ENCODE results near the gene C22orf31. TPM values are rescaled to one million over a fixed set of nuclear protein-coding genes. Genes with fewer than 3 reads are reported as not detected.
A peak's percentile ranks its signal among the peaks of the same experiment; 100 is the strongest.
"Not testable (repeated sequence)": the region's sequence is repeated elsewhere in the genome, so short reads cannot be mapped to it uniquely, and the experiment has no call there.

The C22orf31 gene
- total and polyA plus RNA-seq, 5 donors from 2014 or later, result not detected

- peak overlapping the region in 1 of 3 donors; percentile 30 for H3K27ac Mint-ChIP-seq
- no peak for DNase-seq
- H3K9me3 Mint-ChIP-seq, result peaks cover 0 to 2% (median 0%) of the 10 kb centered on the region in 7 donors
- no peak for ATAC-seq (ENCODE audit: low read depth in 2 of 2)
- Histone ChIP-seq H3K4me1 (ENCODE audit: control insufficient read depth, insufficient read depth, low read length, poor library complexity, severe bottlenecking) (no peaks in the 10 kb centered on the region), H3K27ac (ENCODE audit: insufficient read depth, low read length, poor library complexity, severe bottlenecking) (no peak overlapping the region), H3K27me3 (ENCODE audit: control insufficient read depth, insufficient read depth, low read length) (peaks cover 7% of the 10 kb centered on the region), H3K36me3 (ENCODE audit: control insufficient read depth, insufficient read depth, low read length) (no peaks in the 10 kb centered on the region), H3K9me3 (ENCODE audit: control insufficient read depth in 2 of 2, low read length in 2 of 2) (no peaks in the 10 kb centered on the region), H3K4me3 (ENCODE audit: low read depth, low read length) (no peak overlapping the region)
- H3K4me1 Mint-ChIP-seq, result peaks cover 0 to 2% (median 0%) of the 10 kb centered on the region in 4 donors
- H3K4me3 Mint-ChIP-seq, result no peak overlapping the region
- H3K27me3 Mint-ChIP-seq, result peaks cover 38% of the 10 kb centered on the region
- H3K36me3 Mint-ChIP-seq, result no peaks in the 10 kb centered on the region
Observed at GRCh38 chr22:29089507-29089906, 27.9 kb upstream of the C22orf31 start.

GRCh38 chr22:29088809-29089208, 27.2 kb upstream of the C22orf31 start:
- H3K9me3 ChIP-seq (ENCODE audit: control insufficient read depth in 2 of 2, low read length in 2 of 2), result no peaks in the 10 kb centered on the region
- H3K27ac ChIP-seq (ENCODE audit: insufficient read depth, low read length, poor library complexity, severe bottlenecking), result no peak overlapping the region
- no peak overlapping the region for H3K27ac Mint-ChIP-seq
- ATAC-seq (ENCODE audit: low read depth in 2 of 2) (no peak), DNase-seq (no peak)
- no peak overlapping the region for H3K4me3 Mint-ChIP-seq
- no peaks in the 10 kb centered on the region for H3K36me3 ChIP-seq (ENCODE audit: control insufficient read depth, insufficient read depth, low read length)
- H3K4me1 Mint-ChIP-seq, result peaks cover 0 to 2% (median 0%) of the 10 kb centered on the region in 4 donors
- no peak overlapping the region for H3K4me3 ChIP-seq (ENCODE audit: low read depth, low read length)
- no peaks in the 10 kb centered on the region for H3K36me3 Mint-ChIP-seq
- H3K9me3 Mint-ChIP-seq, result peaks cover 0 to 2% (median 0%) of the 10 kb centered on the region in 7 donors
- H3K27me3 ChIP-seq (ENCODE audit: control insufficient read depth, insufficient read depth, low read length), result peaks cover 7% of the 10 kb centered on the region
- no peaks in the 10 kb centered on the region for H3K4me1 ChIP-seq (ENCODE audit: control insufficient read depth, insufficient read depth, low read length, poor library complexity, severe bottlenecking)
- H3K27me3 Mint-ChIP-seq, result peaks cover 32% of the 10 kb centered on the region

- Histone ChIP-seq H3K4me1 (ENCODE audit: control insufficient read depth, insufficient read depth, low read length, poor library complexity, severe bottlenecking) (no peaks in the 10 kb centered on the region), H3K9me3 (ENCODE audit: control insufficient read depth in 2 of 2, low read length in 2 of 2) (no peaks in the 10 kb centered on the region), H3K36me3 (ENCODE audit: control insufficient read depth, insufficient read depth, low read length) (no peaks in the 10 kb centered on the region), H3K27ac (ENCODE audit: insufficient read depth, low read length, poor library complexity, severe bottlenecking) (no peak overlapping the region), H3K4me3 (ENCODE audit: low read depth, low read length) (no peak overlapping the region), H3K27me3 (ENCODE audit: control insufficient read depth, insufficient read depth, low read length) (peaks cover 4% of the 10 kb centered on the region)
- no peak overlapping the region for H3K27ac Mint-ChIP-seq
- DNase-seq (no peak), ATAC-seq (ENCODE audit: low read depth in 2 of 2) (no peak)
- H3K9me3 Mint-ChIP-seq, result peaks cover 0 to 2% (median 0%) of the 10 kb centered on the region in 7 donors
- H3K36me3 Mint-ChIP-seq, result no peaks in the 10 kb centered on the region
- H3K27me3 Mint-ChIP-seq, result peaks cover 22% of the 10 kb centered on the region
- H3K4me3 Mint-ChIP-seq, result no peak overlapping the region
- peaks cover 0 to 2% (median 0%) of the 10 kb centered on the region in 4 donors for H3K4me1 Mint-ChIP-seq
Observed at GRCh38 chr22:29087012-29087411, 25.4 kb upstream of the C22orf31 start.

- no peak overlapping the region for H3K27ac Mint-ChIP-seq
- H3K4me1 ChIP-seq (ENCODE audit: control insufficient read depth, insufficient read depth, low read length, poor library complexity, severe bottlenecking), result no peaks in the 10 kb centered on the region
- no peak overlapping the region for H3K4me3 ChIP-seq (ENCODE audit: low read depth, low read length)
Observed at GRCh38 chr22:29083933-29084591, 22.4 kb upstream of the C22orf31 start.

GRCh38 chr22:29083576-29083932, 21.9 kb upstream of the C22orf31 start:
- not testable (repeated sequence) for H3K27ac Mint-ChIP-seq

More at GRCh38 chr22:29083933-29084591, 22.4 kb upstream of the C22orf31 start:
- Histone ChIP-seq H3K27ac (ENCODE audit: insufficient read depth, low read length, poor library complexity, severe bottlenecking) (no peak overlapping the region), H3K9me3 (ENCODE audit: control insufficient read depth in 2 of 2, low read length in 2 of 2) (no peaks in the 10 kb centered on the region), H3K27me3 (ENCODE audit: control insufficient read depth, insufficient read depth, low read length) (peaks cover 4% of the 10 kb centered on the region), H3K36me3 (ENCODE audit: control insufficient read depth, insufficient read depth, low read length) (no peaks in the 10 kb centered on the region)
- H3K4me1 Mint-ChIP-seq, result no peaks in the 10 kb centered on the region
- ATAC-seq (ENCODE audit: low read depth in 2 of 2) (no peak), DNase-seq (no peak)
- no peaks in the 10 kb centered on the region for H3K9me3 Mint-ChIP-seq
- no peaks in the 10 kb centered on the region for H3K36me3 Mint-ChIP-seq
- H3K27me3 Mint-ChIP-seq, result peaks cover 34% of the 10 kb centered on the region
- no peak overlapping the region for H3K4me3 Mint-ChIP-seq

GRCh38 chr22:29082826-29083545, 21.4 kb upstream of the C22orf31 start:
- no peak overlapping the region for H3K27ac ChIP-seq (ENCODE audit: insufficient read depth, low read length, poor library complexity, severe bottlenecking)
- peaks cover 4% of the 10 kb centered on the region for H3K27me3 ChIP-seq (ENCODE audit: control insufficient read depth, insufficient read depth, low read length)
- H3K9me3 ChIP-seq (ENCODE audit: control insufficient read depth in 2 of 2, low read length in 2 of 2), result no peaks in the 10 kb centered on the region
- Mint-ChIP-seq H3K4me3 (no peak overlapping the region), H3K4me1 (no peaks in the 10 kb centered on the region), H3K27ac (no peak overlapping the region), H3K9me3 (no peaks in the 10 kb centered on the region), H3K27me3 (peaks cover 37% of the 10 kb centered on the region), H3K36me3 (no peaks in the 10 kb centered on the region)
- DNase-seq, result no peak
- no peaks in the 10 kb centered on the region for H3K4me1 ChIP-seq (ENCODE audit: control insufficient read depth, insufficient read depth, low read length, poor library complexity, severe bottlenecking)
- ATAC-seq (ENCODE audit: low read depth in 2 of 2), result no peak
- no peak overlapping the region for H3K4me3 ChIP-seq (ENCODE audit: low read depth, low read length)
- H3K36me3 ChIP-seq (ENCODE audit: control insufficient read depth, insufficient read depth, low read length), result no peaks in the 10 kb centered on the region

More at GRCh38 chr22:29083576-29083932, 21.9 kb upstream of the C22orf31 start:
- not testable (repeated sequence) for H3K36me3 ChIP-seq (ENCODE audit: control insufficient read depth, insufficient read depth, low read length); H3K4me3 ChIP-seq (ENCODE audit: low read depth, low read length); H3K9me3 Mint-ChIP-seq; H3K36me3 Mint-ChIP-seq; DNase-seq; H3K27me3 ChIP-seq (ENCODE audit: control insufficient read depth, insufficient read depth, low read length); H3K4me1 ChIP-seq (ENCODE audit: control insufficient read depth, insufficient read depth, low read length, poor library complexity, severe bottlenecking); ATAC-seq (ENCODE audit: low read depth in 2 of 2); H3K4me1 Mint-ChIP-seq; H3K27ac ChIP-seq (ENCODE audit: insufficient read depth, low read length, poor library complexity, severe bottlenecking); H3K9me3 ChIP-seq (ENCODE audit: control insufficient read depth in 2 of 2, low read length in 2 of 2)
- Mint-ChIP-seq H3K27me3 (peaks cover 39% of the 10 kb centered on the region), H3K4me3 (peak overlapping the region in 1 of 4 donors; percentile 1)

- H3K4me3 ChIP-seq (ENCODE audit: low read depth, low read length), result no peak overlapping the region
- Mint-ChIP-seq H3K27me3 (peaks cover 40% of the 10 kb centered on the region), H3K4me1 (no peaks in the 10 kb centered on the region), H3K4me3 (no peak overlapping the region), H3K9me3 (no peaks in the 10 kb centered on the region), H3K36me3 (no peaks in the 10 kb centered on the region), H3K27ac (no peak overlapping the region)
- H3K27ac ChIP-seq (ENCODE audit: insufficient read depth, low read length, poor library complexity, severe bottlenecking), result no peak overlapping the region
- H3K4me1 ChIP-seq (ENCODE audit: control insufficient read depth, insufficient read depth, low read length, poor library complexity, severe bottlenecking), result no peaks in the 10 kb centered on the region
- ATAC-seq (ENCODE audit: low read depth in 2 of 2) (no peak), DNase-seq (no peak)
- H3K9me3 ChIP-seq (ENCODE audit: control insufficient read depth in 2 of 2, low read length in 2 of 2), result no peaks in the 10 kb centered on the region
- H3K27me3 ChIP-seq (ENCODE audit: control insufficient read depth, insufficient read depth, low read length), result peaks cover 4% of the 10 kb centered on the region
- no peaks in the 10 kb centered on the region for H3K36me3 ChIP-seq (ENCODE audit: control insufficient read depth, insufficient read depth, low read length)
Observed at GRCh38 chr22:29081517-29082236, 20.0 kb upstream of the C22orf31 start.

All from CD4-positive, CD25-positive, alpha-beta regulatory T cell (primary cell).